T47D (cell line): ENCODE data around the gene FEZF1.
"Not testable (repeated sequence)": the region's sequence is repeated elsewhere in the genome, so short reads cannot be mapped to it uniquely, and the experiment has no call there.

Experiments
- DNase-seq, 2 experiments: peaks; one replicate each; pipeline versions ENCODE4 v3.0.0 to v3.0.0-alpha.2; 2011 to 2012; ENCODE audit warnings: low read depth in 1 of 2, low spot score in 1 of 2
- JUND ChIP-seq: IDR thresholded peaks from 2 replicates; pipeline ENCODE4 v1.6.1; 2012; ENCODE audit warnings: low read depth
- in situ Hi-C: cut with HindIII; loops from 2 replicates; pipeline ENCODE4 v1.10.0; 2016; ENCODE audit warnings: low sequenced_read_pairs, low pct_unique_long_range_greater_than_20kb

Gene FEZF1

DNA sequence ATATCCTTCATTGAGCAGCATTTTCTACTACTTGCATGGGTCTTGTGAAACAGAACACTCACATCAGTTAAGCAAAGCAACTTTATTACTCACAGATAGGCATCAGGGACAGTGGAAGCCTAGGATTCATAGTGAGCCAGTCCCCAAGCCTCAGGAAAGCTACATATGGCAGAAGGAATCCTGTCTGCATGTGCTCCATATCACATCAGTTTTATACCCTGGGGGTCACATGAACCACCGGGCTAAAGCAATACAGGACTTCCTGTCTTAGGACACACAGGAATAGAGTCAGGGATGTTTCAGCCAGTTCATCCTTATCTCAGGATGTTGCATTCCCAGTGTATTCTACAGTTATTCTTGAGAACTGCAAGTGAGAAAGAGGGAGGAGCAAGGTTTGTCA is 15.1 kb downstream of the FEZF1 start:
- TF ChIP-seq JUND, result no peak
- in situ Hi-C loops, result no loop called here
- DNase-seq, result no peak

DNA sequence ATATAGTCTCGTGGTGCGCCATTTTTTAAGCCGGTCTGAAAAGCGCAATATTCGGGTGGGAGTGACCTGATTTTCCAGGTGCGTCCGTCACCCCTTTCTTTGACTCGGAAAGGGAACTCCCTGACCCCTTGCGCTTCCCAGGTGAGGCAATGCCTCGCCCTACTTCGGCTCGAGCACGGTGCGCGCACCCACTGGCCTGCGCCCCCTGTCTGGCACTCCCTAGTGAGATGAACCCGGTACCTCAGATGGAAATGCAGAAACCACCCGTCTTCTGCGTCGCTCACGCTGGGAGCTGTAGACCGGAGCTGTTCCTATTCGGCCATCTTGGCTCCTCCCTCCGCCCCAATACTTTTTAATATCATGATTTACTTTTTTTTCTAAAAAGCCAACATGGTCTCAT is 19.9 kb downstream of the FEZF1 start:
- in situ Hi-C loops, DNase-seq: not testable (repeated sequence)

DNA sequence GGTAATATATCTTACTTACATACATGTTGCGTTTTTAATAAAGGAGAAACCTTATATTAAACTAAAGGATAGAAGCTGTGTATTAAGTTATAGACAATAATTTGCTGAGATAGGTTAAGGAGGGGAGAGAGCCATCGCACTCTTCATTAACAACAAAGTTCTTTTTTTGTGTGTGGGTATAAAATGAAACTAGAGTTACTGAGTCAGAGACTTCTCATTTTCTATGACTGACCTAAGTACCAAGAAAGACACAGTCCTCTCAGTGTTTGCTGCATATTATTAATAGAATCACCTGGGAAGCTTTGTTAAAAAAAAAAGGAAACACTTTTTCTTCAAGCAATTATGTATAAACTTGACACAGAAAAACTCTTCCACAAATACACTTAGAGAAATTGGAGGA is 31.4 kb downstream of the FEZF1 start:
- in situ Hi-C loops, result no loop called here

DNA sequence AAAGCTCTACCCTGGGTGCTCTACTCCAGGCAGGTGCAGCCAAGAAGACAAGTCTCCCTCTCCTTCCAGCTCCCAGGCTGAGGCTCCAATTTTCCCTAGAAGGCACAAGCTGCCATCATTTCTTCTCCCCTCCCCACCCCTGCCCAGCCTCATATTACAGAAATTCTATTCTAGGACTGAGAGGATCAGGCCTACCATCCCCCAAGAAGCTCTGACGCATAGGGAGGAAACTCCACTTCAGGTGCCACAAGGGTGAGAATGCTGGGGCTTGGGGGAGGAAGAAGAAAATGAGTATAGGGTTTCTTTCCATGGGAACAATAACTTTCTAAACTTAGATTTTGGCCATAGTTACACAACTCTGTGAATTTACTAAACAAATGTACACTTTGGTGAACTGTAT is 35.3 kb downstream of the FEZF1 start:
- TF ChIP-seq JUND, result no peak
- DNase-seq, result no peak
- in situ Hi-C loops, result no loop called here

More for the DNA sequence above, 31.4 kb downstream of the FEZF1 start:
- no peak for DNase-seq
- no peak for TF ChIP-seq JUND

DNA sequence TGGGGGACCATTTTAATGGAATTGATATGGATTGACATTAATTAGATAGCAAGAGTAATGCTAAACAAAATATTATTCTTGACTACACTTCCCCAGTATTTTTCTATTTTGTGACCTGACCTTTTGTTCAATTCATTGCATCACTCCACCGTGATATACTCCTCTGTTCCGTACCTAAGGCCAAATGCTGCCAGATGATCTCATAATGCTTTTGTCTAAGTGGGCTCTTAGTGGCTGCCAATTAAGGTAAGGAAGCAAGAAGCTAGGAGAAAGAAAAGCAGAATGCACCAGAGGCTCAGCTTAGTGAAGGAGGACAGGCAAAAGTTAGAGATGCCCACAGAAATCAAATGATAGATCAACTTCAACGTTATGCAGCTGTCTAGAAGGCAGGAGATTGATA is 36.4 kb downstream of the FEZF1 start:
- TF ChIP-seq JUND, result no peak
- DNase-seq, result no peak
- in situ Hi-C loops, result no loop called here

DNA sequence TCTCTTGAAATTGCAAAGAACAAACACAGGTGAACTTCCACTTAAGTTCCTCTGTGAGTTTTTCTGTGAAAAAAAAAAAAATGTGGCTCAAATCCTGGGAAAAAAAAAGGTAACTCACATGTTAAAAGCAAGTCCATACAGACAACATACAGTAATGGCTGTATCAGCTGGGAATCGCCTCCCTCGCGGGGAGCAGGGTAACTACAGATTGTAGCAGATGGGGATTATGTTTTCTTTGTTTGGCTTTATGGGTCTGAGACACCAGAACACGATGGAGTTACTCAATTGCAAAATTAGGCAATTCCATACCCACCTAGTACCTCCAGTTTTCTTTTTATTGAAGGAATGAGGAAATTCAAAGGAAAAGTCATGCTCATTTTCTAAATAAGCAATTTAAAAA is 42.3 kb downstream of the FEZF1 start:
- DNase-seq, result no peak
- in situ Hi-C loops, result no loop called here
- no peak for TF ChIP-seq JUND

DNA sequence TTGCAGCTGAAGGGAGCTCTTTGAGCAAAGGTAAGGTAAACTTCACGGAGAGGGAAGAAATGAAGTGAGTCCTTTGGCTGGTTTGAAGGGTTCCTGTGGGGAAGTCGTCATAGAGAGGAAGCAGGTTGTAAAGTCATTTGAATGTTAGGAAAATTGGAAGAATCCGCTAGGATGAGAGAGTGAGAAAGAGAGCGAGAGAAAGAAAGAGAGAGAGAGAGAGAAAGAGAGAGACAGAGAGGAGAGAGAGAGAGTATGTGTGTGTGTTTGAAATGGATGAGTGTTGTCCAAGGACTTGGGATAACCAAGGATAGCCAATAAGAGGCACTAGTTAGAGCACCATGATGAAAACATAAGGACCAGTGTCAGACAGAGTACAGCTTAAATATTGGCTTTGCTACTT is 43.1 kb downstream of the FEZF1 start:
- no peak for DNase-seq
- no peak for TF ChIP-seq JUND
- in situ Hi-C loops, result no loop called here

DNA sequence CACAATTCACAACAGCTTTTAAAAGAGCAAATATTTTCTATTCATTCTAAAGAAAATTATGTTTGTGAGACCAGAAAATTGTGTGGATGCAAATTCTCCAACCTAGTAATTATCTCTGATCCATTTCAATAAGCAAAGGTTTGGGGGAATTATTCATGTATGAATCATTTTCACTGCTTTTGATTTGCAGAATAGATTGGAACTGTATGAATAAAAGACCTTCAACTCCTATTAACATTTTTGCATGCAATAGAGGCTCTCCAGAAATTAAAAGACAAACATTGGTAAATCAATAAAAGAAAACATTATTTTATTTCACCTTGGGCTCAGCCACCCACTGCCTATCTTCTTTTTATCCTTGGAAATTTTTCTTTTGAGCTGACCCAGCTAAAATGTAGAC is 43.5 kb downstream of the FEZF1 start:
- no peak for TF ChIP-seq JUND
- in situ Hi-C loops, result no loop called here
- no peak for DNase-seq

DNA sequence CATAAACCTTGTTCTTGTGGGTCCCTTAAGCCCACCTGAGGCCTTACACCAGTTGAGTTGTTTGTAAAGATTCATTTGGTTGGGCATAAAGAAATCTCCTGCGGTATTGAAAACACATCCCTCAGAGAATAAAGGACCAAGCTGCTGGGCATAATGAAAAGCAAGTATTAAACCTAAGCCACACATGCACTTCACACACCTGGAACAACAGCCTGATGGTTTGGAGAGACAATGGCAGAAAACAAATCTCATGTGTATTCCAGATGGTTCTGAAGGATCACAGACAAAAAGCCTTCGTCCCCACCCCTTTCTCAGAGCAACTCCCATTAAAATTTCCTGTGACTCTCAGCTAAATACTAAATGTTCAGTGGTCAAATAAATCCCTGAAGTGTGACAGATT is 44.2 kb downstream of the FEZF1 start:
- no peak for DNase-seq
- TF ChIP-seq JUND, result no peak
- in situ Hi-C loops, result no loop called here

DNA sequence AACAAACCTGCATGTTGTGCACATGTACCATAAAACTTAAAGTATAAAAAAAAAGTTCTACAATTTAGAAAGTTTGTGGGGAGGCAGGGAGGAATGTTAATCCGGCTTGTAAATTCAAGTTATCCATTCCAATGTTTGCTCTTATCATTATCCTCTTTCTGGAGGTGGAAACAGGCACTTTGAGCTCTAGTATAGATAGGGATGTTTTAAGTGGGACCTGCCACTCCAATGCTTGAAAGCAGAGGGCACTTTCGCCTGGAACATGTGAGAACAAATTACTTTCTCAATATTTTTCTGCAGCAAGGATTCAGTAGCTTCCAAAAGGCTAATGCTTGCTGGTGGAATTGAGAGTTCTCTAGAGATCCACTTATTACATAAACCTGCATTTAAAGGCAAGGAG is 45.6 kb downstream of the FEZF1 start:
- in situ Hi-C loops, result no loop called here
- DNase-seq, result no peak

DNA sequence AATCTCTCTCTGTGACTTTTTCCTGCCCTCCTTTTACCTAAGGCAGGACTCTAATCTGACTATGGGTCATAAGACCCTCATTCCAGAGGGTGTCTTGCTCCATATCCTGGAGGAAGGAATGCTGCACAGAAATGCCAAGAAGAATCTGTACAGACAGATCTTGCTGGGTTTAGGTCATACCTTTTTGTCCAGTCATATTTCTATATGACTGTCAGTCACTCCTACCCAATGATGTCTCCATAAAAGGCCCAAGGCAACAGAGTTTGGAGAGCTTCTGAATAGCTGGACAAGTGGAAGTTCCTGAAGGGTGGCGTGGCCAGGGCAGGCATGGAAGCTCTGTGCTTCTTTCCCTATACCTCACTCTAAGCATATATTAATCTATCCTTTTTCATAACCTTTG is 47.5 kb downstream of the FEZF1 start:
- TF ChIP-seq JUND, result no peak
- no peak for DNase-seq
- in situ Hi-C loops, result no loop called here

More for the DNA sequence above, 45.6 kb downstream of the FEZF1 start:
- no peak for TF ChIP-seq JUND

DNA sequence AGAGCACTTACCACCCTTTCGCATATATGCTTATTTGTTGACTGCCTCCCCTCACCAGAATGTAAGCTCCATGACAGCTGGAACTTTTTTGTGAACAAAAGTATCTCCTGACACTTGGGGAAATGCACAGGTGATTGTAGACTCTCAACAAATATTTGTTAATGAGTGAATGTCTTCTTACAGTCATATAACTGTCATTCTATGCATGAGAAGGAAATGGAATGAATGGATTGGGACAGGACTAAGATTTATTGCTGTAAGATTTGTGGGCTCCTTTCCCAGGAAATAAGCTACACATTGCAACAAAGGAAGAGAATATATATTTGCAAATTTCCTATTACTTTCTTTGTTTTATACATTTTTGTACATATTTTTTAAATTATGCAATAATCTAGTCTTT is 48.5 kb downstream of the FEZF1 start:
- no peak for DNase-seq
- in situ Hi-C loops, result no loop called here
- no peak for TF ChIP-seq JUND

DNA sequence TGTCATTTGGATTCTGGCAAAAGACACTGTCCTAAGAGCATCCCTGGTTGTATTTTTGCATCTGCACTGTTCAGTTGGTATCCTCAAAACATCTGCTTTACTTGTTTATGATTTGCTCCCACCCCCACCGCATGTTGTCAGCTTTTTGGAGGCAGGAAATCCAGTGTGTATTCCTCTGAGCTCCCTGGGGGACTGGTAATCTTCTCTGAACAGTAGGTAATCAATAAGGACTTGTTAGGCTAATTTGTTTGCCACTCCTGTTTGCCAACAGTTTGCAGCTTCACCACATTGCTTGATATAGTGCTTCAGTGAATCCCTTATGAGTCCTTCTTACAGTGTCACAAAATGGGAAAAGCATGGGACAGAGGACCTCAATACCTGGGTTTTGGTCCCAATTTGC is 49.1 kb downstream of the FEZF1 start:
- no peak for DNase-seq
- in situ Hi-C loops, result no loop called here
- no peak for TF ChIP-seq JUND
